B cell (primary cell): ENCODE results near the gene RNASE3. TPM values are rescaled to one million over a fixed set of nuclear protein-coding genes. Genes with fewer than 3 reads are reported as not detected.
"Not testable (repeated sequence)": the region's sequence is repeated elsewhere in the genome, so short reads cannot be mapped to it uniquely, and the experiment has no call there.

Experiments
- ATAC-seq: fragments of 200-7000 bp; cut with Tn5 transposase; one replicate; pipeline ENCODE4 v1.10.0; 2021; ENCODE audit warnings: low read depth, mild to moderate bottlenecking, moderate number of reproducible peaks, moderate library complexity
- CTCF ChIA-PET: fragments of 350-600 bp; sonication (Branson Sonifier 250); formaldehyde crosslinking; loops from one replicate; lab custom pipeline; 2021; ENCODE audit warnings: antibody characterized with exemption, inconsistent platforms; lab: Charles Lee
- POLR2A ChIA-PET: fragments of 350-600 bp; sonication (Branson Sonifier 250); formaldehyde crosslinking; loops from one replicate; lab custom pipeline; 2021; ENCODE audit warnings: antibody characterized with exemption; lab: Charles Lee
- DNase-seq: peaks from one replicate; pipeline ENCODE4 v3.0.0; 2013
- H2AFZ ChIP-seq: 2 replicates; pipeline ENCODE4 v1.6.1; 2012; ENCODE audit warnings: mild to moderate bottlenecking, low read depth, low read length; ENCODE audit not compliant: insufficient read depth, poor library complexity, severe bottlenecking
- H3K27ac ChIP-seq, 2 donors: 1 replicate in 1 of 2; 2 replicates in 1 of 2; pipeline ENCODE4 v1.5.1; 2012 to 2013; ENCODE audit warnings: low read length in 2 of 2, mild to moderate bottlenecking in 2 of 2, moderate library complexity in 1 of 2
- H3K27me3 ChIP-seq, 4 experiments: fragments of 200-600 bp in 1 of 4; sonication (generic) in 1 of 4; replicated peaks in 1 of 4; 1 replicate in 2 of 4; 2 replicates in 2 of 4; pipeline versions ENCODE4 v1.6.1 to v1.7.0; 2013 to 2016; ENCODE audit warnings: low read length in 3 of 4, mild to moderate bottlenecking in 2 of 4, mixed read lengths in 1 of 4, moderate library complexity in 1 of 4; ENCODE audit not compliant: insufficient read depth in 4 of 4, control insufficient read depth in 3 of 4; ENCODE audit errors: control extremely low read depth in 1 of 4
- H3K36me3 ChIP-seq, 2 experiments: replicated peaks in 1 of 2; 1 replicate in 1 of 2; 2 replicates in 1 of 2; pipeline versions ENCODE4 v1.6.1 to v1.7.1; 2013; ENCODE audit warnings: low read length in 1 of 2; ENCODE audit not compliant: insufficient read depth in 2 of 2, control insufficient read depth in 1 of 2; ENCODE audit errors: control extremely low read depth in 1 of 2, extremely low read depth in 1 of 2
- H3K4me1 ChIP-seq, 2 donors: fragments of 200-600 bp in 1 of 2; sonication (generic) in 1 of 2; 1 replicate in 1 of 2; 2 replicates in 1 of 2; pipeline versions ENCODE4 v1.5.1 to v1.6.1; 2013 to 2017; ENCODE audit warnings: low read length in 2 of 2; ENCODE audit not compliant: control insufficient read depth in 2 of 2, insufficient read depth in 2 of 2
- H3K4me2 ChIP-seq: replicated peaks from 2 replicates; pipeline ENCODE3; 2012; ENCODE audit warnings: mild to moderate bottlenecking, low read depth, low read length; ENCODE audit not compliant: poor library complexity, severe bottlenecking
- H3K4me3 ChIP-seq, 5 experiments: fragments of 200-600 bp in 1 of 5; sonication (generic) in 1 of 5; 1 replicate in 3 of 5; 2 replicates in 2 of 5; pipeline versions ENCODE4 v1.5.1 to v1.7.0; 2011 to 2016; ENCODE audit warnings: low read length in 4 of 5, mild to moderate bottlenecking in 4 of 5, low read depth in 2 of 5, control low read depth in 1 of 5, moderate library complexity in 1 of 5; ENCODE audit not compliant: insufficient read depth in 1 of 5; ENCODE audit errors: control extremely low read depth in 1 of 5, extremely low read depth in 1 of 5
- H3K79me2 ChIP-seq: fragments of 200-600 bp; sonication (generic); one replicate; pipeline ENCODE4 v1.6.0; 2016; ENCODE audit warnings: low read length; ENCODE audit not compliant: control insufficient read depth, insufficient read depth
- H3K9ac ChIP-seq: fragments of 200-600 bp; sonication (generic); 2 replicates; pipeline ENCODE4 v1.6.1; 2017; ENCODE audit warnings: mild to moderate bottlenecking, low read length, moderate library complexity
- H3K9me3 ChIP-seq, 3 donors: one replicate each; pipeline versions ENCODE4 v1.6.1 to v1.7.1; 2013; ENCODE audit warnings: low read length in 2 of 3; ENCODE audit not compliant: control insufficient read depth in 2 of 3, insufficient read depth in 1 of 3; ENCODE audit errors: control extremely low read depth in 1 of 3
- H4K20me1 ChIP-seq: 2 replicates; pipeline ENCODE4 v1.6.0; 2012; ENCODE audit warnings: mild to moderate bottlenecking, low read length; ENCODE audit not compliant: insufficient read depth, control insufficient read depth, poor library complexity, severe bottlenecking
- H3K27ac Mint-ChIP-seq: one replicate; pipeline ENCODE4 v1.8.0; 2021; ENCODE audit warnings: mixed read lengths
- H3K27me3 Mint-ChIP-seq: one replicate; pipeline ENCODE4 v1.8.0; 2021; ENCODE audit warnings: mixed read lengths
- H3K4me1 Mint-ChIP-seq: one replicate; pipeline ENCODE4 v1.8.0; 2021; ENCODE audit warnings: mixed read lengths
- H3K4me3 Mint-ChIP-seq: one replicate; pipeline ENCODE4 v1.8.0; 2021; ENCODE audit warnings: mixed read lengths
- H3K9me3 Mint-ChIP-seq: one replicate; pipeline ENCODE4 v1.8.0; 2022; ENCODE audit warnings: mixed read lengths; ENCODE audit not compliant: insufficient read depth
- EZH2 ChIP-seq: IDR thresholded peaks from 2 replicates; pipeline ENCODE4 v1.6.1; 2012; ENCODE audit warnings: borderline replicate concordance, low read depth, mild to moderate bottlenecking, moderate library complexity, low read length; ENCODE audit not compliant: insufficient read depth, poor library complexity, severe bottlenecking
- WGBS: methylation state at CpG from one replicate; pipeline ENCODE4 v1.1.5; 2013; ENCODE audit warnings: missing lambda C conversion rate; ENCODE audit not compliant: insufficient coverage; 5-methylcytosine and 5-hydroxymethylcytosine counted together
- intact Hi-C: fragments of 100-400 bp; cut with micrococcal nuclease; formaldehyde crosslinking; loops from one replicate; pipeline ENCODE4 v1.10.0; 2022
- polyA plus RNA-seq: library from polyadenylated mRNA; depleted of rRNA; stranded (reverse); fragments of >200 nt; gene quantifications from 2 replicates; pipeline ENCODE4 v1.2.3, GENCODE V29; 2012
- total RNA-seq, 2 donors: library from RNA; stranded (reverse); fragments of 120-200 nt in 1 of 2; gene quantifications; 1 replicate in 1 of 2; 2 replicates in 1 of 2; pipeline versions ENCODE4 v1.2.3 to v1.2.4, GENCODE V29; 2013 to 2022
- TF ChIP-seq, protein P1 (sequence below): fragments of 200-600 bp; IDR thresholded peaks from one replicate; pipeline ENCODE4 v1.8.0; 2022; ENCODE audit warnings: antibody characterized with exemption, mild to moderate bottlenecking

Gene RNASE3
- total and polyA plus RNA-seq, 2 donors (not counting 1 experiment from before 2014, with no cell fraction given) = not detected

DNA sequence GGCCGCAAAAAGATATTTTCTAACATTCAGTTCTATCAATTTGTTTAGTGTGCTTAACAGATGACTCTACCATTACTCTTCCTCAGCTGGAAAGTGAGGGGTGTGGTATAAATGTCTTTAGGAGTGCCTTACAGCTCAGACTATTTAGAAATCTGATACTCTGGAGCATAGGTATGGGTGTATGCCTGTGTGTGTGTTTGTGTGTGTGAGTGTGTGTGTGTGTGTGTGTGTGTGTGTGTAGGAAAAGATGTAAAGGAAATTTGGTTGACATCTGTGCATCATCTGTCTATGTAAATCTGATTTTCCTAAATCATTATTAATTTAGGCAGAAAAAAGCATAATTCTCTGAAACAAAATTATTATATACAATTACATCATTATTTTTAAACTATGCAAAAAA is 16.0 kb downstream of the RNASE3 start:
- peaks cover 0 to under 1% (median 0%) of the 10 kb centered on the region in 4 experiments for H3K27me3 ChIP-seq
- POLR2A ChIA-PET = no interaction called here
- TF ChIP-seq, protein P1, sequence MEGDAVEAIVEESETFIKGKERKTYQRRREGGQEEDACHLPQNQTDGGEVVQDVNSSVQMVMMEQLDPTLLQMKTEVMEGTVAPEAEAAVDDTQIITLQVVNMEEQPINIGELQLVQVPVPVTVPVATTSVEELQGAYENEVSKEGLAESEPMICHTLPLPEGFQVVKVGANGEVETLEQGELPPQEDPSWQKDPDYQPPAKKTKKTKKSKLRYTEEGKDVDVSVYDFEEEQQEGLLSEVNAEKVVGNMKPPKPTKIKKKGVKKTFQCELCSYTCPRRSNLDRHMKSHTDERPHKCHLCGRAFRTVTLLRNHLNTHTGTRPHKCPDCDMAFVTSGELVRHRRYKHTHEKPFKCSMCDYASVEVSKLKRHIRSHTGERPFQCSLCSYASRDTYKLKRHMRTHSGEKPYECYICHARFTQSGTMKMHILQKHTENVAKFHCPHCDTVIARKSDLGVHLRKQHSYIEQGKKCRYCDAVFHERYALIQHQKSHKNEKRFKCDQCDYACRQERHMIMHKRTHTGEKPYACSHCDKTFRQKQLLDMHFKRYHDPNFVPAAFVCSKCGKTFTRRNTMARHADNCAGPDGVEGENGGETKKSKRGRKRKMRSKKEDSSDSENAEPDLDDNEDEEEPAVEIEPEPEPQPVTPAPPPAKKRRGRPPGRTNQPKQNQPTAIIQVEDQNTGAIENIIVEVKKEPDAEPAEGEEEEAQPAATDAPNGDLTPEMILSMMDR = no peak
- no peak for TF ChIP-seq EZH2

DNA sequence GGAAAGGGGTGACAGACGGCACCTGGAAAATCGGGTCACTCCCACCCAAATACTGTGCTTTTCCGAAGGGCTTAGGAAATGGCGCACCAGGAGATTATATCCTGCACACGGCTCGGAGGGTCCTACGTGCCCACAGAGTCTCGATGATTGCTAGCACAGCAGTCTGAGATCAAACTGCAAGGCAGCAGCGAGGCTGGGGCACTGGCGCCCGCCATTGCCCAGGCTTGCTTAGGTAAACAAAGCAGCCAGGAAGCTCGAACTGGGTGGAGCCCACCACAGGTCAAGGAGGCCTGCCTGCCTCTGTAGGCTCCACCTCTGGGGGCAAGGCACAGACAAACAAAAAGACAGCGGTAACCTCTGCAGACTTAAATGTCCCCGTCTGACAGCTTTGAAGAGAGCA is 19.6 kb downstream of the RNASE3 start:
- H3K9ac ChIP-seq, intact Hi-C loops, ATAC-seq, H3K4me1 Mint-ChIP-seq, H3K79me2 ChIP-seq, POLR2A ChIA-PET, H3K27ac ChIP-seq, H3K9me3 Mint-ChIP-seq, H3K4me3 Mint-ChIP-seq, H3K27me3 ChIP-seq, DNase-seq, CTCF ChIA-PET, H3K4me3 ChIP-seq, H3K36me3 ChIP-seq, H3K4me1 ChIP-seq, H3K9me3 ChIP-seq, H3K4me2 ChIP-seq, H3K27ac Mint-ChIP-seq, H4K20me1 ChIP-seq, H2AFZ ChIP-seq: not testable (repeated sequence)
- peaks cover 34% of the 10 kb centered on the region for H3K27me3 Mint-ChIP-seq
- WGBS = 87% methylated on average over 11 of the region's 14 CpGs

More for the DNA sequence above, 16.0 kb downstream of the RNASE3 start:
- no peak overlapping the region for H3K27ac Mint-ChIP-seq
- no peaks in the 10 kb centered on the region for H3K36me3 ChIP-seq
- no peaks in the 10 kb centered on the region for H3K4me1 ChIP-seq
- ATAC-seq = no peak
- no CpG with 5 or more reads among the region's 1 CpG for WGBS
- intact Hi-C loops = no loop called here
- H2AFZ ChIP-seq = no peak overlapping the region
- H3K4me3 ChIP-seq = no peak overlapping the region
- no peaks in the 10 kb centered on the region for H3K9me3 ChIP-seq
- no peak overlapping the region for H3K4me3 Mint-ChIP-seq
- H3K27me3 Mint-ChIP-seq = peaks cover 41% of the 10 kb centered on the region
- no peaks in the 10 kb centered on the region for H3K4me1 Mint-ChIP-seq
- CTCF ChIA-PET = interaction anchor here (0.6 to 0.7 kb wide), 2 partner anchors 30 to 51 kb away, joined by 3 read pairs; no protein-coding TSS in a partner anchor
- H3K4me2 ChIP-seq = no peak overlapping the region
- no peak overlapping the region for H3K27ac ChIP-seq
- no peaks in the 10 kb centered on the region for H3K79me2 ChIP-seq
- DNase-seq = no peak
- no peaks in the 10 kb centered on the region for H4K20me1 ChIP-seq
- H3K9ac ChIP-seq = no peak overlapping the region
- no peaks in the 10 kb centered on the region for H3K9me3 Mint-ChIP-seq

DNA sequence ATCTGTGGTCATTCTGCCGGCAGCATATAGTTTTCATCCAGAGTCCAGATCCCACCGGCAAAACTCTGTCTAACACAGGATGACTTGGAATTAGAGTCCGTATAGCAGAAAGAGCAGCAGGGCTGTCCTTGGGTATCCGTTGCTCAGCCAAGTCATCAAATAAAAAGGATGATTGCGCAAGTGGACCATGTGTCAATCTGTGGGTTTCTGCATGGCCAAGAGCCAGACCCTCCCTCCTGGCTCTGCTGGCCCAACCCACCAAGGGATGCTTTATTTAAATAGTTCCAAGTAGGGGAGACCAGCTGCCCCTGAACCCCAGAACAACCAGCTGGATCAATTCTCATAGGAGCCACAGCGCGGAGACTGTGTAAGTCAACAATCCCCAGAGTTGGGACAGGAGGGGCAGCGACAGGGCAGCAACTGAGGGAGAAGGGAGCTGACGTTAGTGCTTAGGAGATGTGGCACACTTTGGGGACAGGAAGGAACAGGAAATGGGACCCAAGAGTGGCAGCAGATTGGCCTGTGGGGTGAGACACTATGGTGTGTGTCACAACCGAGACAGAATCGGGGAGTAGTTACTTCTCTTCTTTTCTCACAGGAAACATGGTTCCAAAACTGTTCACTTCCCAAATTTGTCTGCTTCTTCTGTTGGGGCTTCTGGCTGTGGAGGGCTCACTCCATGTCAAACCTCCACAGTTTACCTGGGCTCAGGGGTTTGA is 28.0 kb downstream of the RNASE3 start:
- H3K27ac ChIP-seq, H3K4me1 ChIP-seq, intact Hi-C loops, CTCF ChIA-PET, H3K4me2 ChIP-seq, H3K9me3 ChIP-seq, H4K20me1 ChIP-seq, H3K79me2 ChIP-seq, H3K36me3 ChIP-seq, POLR2A ChIA-PET, H3K9ac ChIP-seq, H3K4me3 ChIP-seq, H3K9me3 Mint-ChIP-seq, ATAC-seq, DNase-seq, H3K4me1 Mint-ChIP-seq, H3K27ac Mint-ChIP-seq, H2AFZ ChIP-seq, H3K4me3 Mint-ChIP-seq: not testable (repeated sequence)
- WGBS = 55% methylated on average over 5 of the region's 11 CpGs
- H3K27me3 Mint-ChIP-seq = peaks cover 42% of the 10 kb centered on the region
- peaks cover 0 to 14% (median 4%) of the 10 kb centered on the region in 4 experiments for H3K27me3 ChIP-seq
